Neural crest cell (in vitro differentiated cells): Measurements from ENCODE around the gene COLGALT1. TPM values are rescaled to one million over a fixed set of nuclear protein-coding genes. Genes with fewer than 3 reads are reported as not detected.

Source experiments
- DNase-seq: peaks from one replicate; pipeline ENCODE4 v3.0.0; 2021; ENCODE audit warnings: low read depth, mixed read lengths, low spot score
- H3K27ac Mint-ChIP-seq: one replicate; pipeline ENCODE4 v1.8.0; 2021; ENCODE audit warnings: mild to moderate bottlenecking, mixed read lengths; ENCODE audit not compliant: unreplicated experiment
- H3K27me3 Mint-ChIP-seq: 2 replicates; pipeline ENCODE4 v1.8.0; 2021; ENCODE audit warnings: low read depth, mild to moderate bottlenecking, mixed read lengths
- H3K36me3 Mint-ChIP-seq: 2 replicates; pipeline ENCODE4 v1.8.0; 2021; ENCODE audit warnings: low read depth, mild to moderate bottlenecking, mixed read lengths
- H3K4me1 Mint-ChIP-seq: 2 replicates; pipeline ENCODE4 v1.8.0; 2021; ENCODE audit warnings: mixed read lengths
- H3K4me3 Mint-ChIP-seq: one replicate; pipeline ENCODE4 v1.8.0; 2021; ENCODE audit warnings: mild to moderate bottlenecking, mixed read lengths
- H3K9me3 Mint-ChIP-seq: 2 replicates; pipeline ENCODE4 v1.8.0; 2021; ENCODE audit warnings: mixed read lengths
- CTCF ChIP-seq: fragments of 200-600 bp; sonication (generic); conservative IDR thresholded peaks from 2 replicates; pipeline ENCODE4 v1.5.0; 2021; ENCODE audit warnings: antibody characterized with exemption, mild to moderate bottlenecking
- total RNA-seq: library from RNA; stranded (reverse); gene quantifications from 2 replicates; pipeline ENCODE4 v1.2.1, GENCODE V29; 2021

The COLGALT1 gene
- total RNA-seq, 1 donor from 2014 or later = 81.7 TPM

- H3K27ac Mint-ChIP-seq = no peak overlapping the region
- no peaks in the 10 kb centered on the region for H3K27me3 Mint-ChIP-seq
- H3K36me3 Mint-ChIP-seq = peaks cover 3% of the 10 kb centered on the region
- H3K9me3 Mint-ChIP-seq = peaks cover 17% of the 10 kb centered on the region
- no peak for TF ChIP-seq CTCF
- H3K4me3 Mint-ChIP-seq = no peak overlapping the region
- no peaks in the 10 kb centered on the region for H3K4me1 Mint-ChIP-seq
- DNase-seq = no peak
Observed at GRCh38 chr19:17627161-17627560, 71.7 kb downstream of the COLGALT1 start.

GRCh38 chr19:17627921-17628320 is 72.5 kb downstream of the COLGALT1 start:
- H3K27ac Mint-ChIP-seq = no peak overlapping the region
- peaks cover 16% of the 10 kb centered on the region for H3K9me3 Mint-ChIP-seq
- H3K4me1 Mint-ChIP-seq = no peaks in the 10 kb centered on the region
- no peaks in the 10 kb centered on the region for H3K27me3 Mint-ChIP-seq
- H3K4me3 Mint-ChIP-seq = no peak overlapping the region
- DNase-seq = no peak
- peaks cover 3% of the 10 kb centered on the region for H3K36me3 Mint-ChIP-seq
- no peak for TF ChIP-seq CTCF

GRCh38 chr19:17629760-17630159 is 74.3 kb downstream of the COLGALT1 start:
- no peak overlapping the region for H3K27ac Mint-ChIP-seq
- no peak for TF ChIP-seq CTCF
- no peaks in the 10 kb centered on the region for H3K36me3 Mint-ChIP-seq
- H3K27me3 Mint-ChIP-seq = no peaks in the 10 kb centered on the region
- H3K9me3 Mint-ChIP-seq = peaks cover 12% of the 10 kb centered on the region
- no peak for DNase-seq
- H3K4me1 Mint-ChIP-seq = no peaks in the 10 kb centered on the region
- H3K4me3 Mint-ChIP-seq = no peak overlapping the region

- no peak overlapping the region for H3K27ac Mint-ChIP-seq
- TF ChIP-seq CTCF = no peak
- H3K4me1 Mint-ChIP-seq = no peaks in the 10 kb centered on the region
- peaks cover 2% of the 10 kb centered on the region for H3K36me3 Mint-ChIP-seq
- H3K9me3 Mint-ChIP-seq = no peaks in the 10 kb centered on the region
- no peaks in the 10 kb centered on the region for H3K27me3 Mint-ChIP-seq
- no peak overlapping the region for H3K4me3 Mint-ChIP-seq
- DNase-seq = no peak
Observed at GRCh38 chr19:17632577-17632976, 77.1 kb downstream of the COLGALT1 start.

Other genes starting within 250 kb of the COLGALT1 start
- 73.4 and 74.2 TPM in 2 replicates for gene MRPL34, start 249.8 kb upstream of the COLGALT1 start, total RNA-seq
- 44.9 and 49.9 TPM in 2 replicates for gene DDA1, start 246.1 kb upstream of the COLGALT1 start, total RNA-seq
- 37.4 and 43.3 TPM in 2 replicates for gene ANO8, start 220.8 kb upstream of the COLGALT1 start, total RNA-seq
- gene GTPBP3, start 218.1 kb upstream of the COLGALT1 start, total RNA-seq = 57.8 TPM in 2 replicates
- 0.82 and 1.8 TPM in 2 replicates for gene PLVAP, start 178.3 kb upstream of the COLGALT1 start, total RNA-seq
- not detected in 2 replicates for gene CCDC194, start 161.5 kb upstream of the COLGALT1 start, total RNA-seq
- not detected in 2 replicates for gene BST2, start 150.0 kb upstream of the COLGALT1 start, total RNA-seq
- gene MVB12A, start 135.6 kb upstream of the COLGALT1 start, total RNA-seq = 47.6 and 48.1 TPM in 2 replicates
- gene TMEM221, start 107.0 kb upstream of the COLGALT1 start, total RNA-seq = 0.71 and 0.96 TPM in 2 replicates
- not detected in 2 replicates for gene NXNL1, start 94.7 kb upstream of the COLGALT1 start, total RNA-seq
- gene SLC27A1, start 85.1 kb upstream of the COLGALT1 start, total RNA-seq = 17.4 and 17.9 TPM in 2 replicates
- gene PGLS, start 44.0 kb upstream of the COLGALT1 start, total RNA-seq = 91.2 and 99.7 TPM in 2 replicates
- gene UNC13A, start 132.7 kb downstream of the COLGALT1 start, total RNA-seq = 5.7 and 6.4 TPM in 2 replicates
- gene MAP1S, start 163.8 kb downstream of the COLGALT1 start, total RNA-seq = 91.8 and 93.4 TPM in 2 replicates
- 10.8 and 12.2 TPM in 2 replicates for gene FCHO1, start 195.8 kb downstream of the COLGALT1 start, total RNA-seq
- not detected in 2 replicates for gene B3GNT3, start 239.5 kb downstream of the COLGALT1 start, total RNA-seq